HG03469 (cell line): ENCODE results near the gene DGLUCY.
A peak's percentile ranks its signal among the peaks of the same experiment; 100 is the strongest.
"Not testable (repeated sequence)": the region's sequence is repeated elsewhere in the genome, so short reads cannot be mapped to it uniquely, and the experiment has no call there.

Experiments used
- ATAC-seq: cut with Tn5 transposase; IDR thresholded peaks from one replicate; pipeline ENCODE4 v1.9.1; 2021; ENCODE audit warnings: mild to moderate bottlenecking, moderate library complexity, moderate number of reproducible peaks; ENCODE audit not compliant: unreplicated experiment

The DGLUCY gene

GRCh38 chr14:91202234-91202974, 88.5 kb downstream of the DGLUCY start:
- ATAC-seq = no peak

GRCh38 chr14:91204657-91205056, 90.8 kb downstream of the DGLUCY start:
- ATAC-seq = no peak

GRCh38 chr14:91205459-91205858, 91.6 kb downstream of the DGLUCY start:
- ATAC-seq = no peak

DNA sequence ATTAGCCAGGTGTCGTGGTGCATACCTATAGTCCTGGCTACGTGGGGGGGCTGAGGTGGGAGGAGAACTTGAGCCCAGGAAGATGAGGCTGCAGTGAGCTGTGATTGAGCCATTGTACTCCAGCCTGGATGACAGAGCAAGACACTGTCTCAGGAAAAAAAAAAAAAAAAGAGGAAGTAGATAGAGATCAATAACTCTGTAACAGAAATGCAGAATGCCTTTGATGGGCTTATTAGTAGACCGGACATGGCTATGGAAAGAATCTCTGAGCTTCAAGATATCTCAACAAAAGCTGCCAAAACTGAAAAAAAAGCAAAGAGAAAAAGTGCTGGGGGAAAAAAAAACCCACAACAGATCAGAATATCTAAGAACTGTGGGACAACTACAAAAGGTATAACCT, 93.1 kb downstream of the DGLUCY start:
- ATAC-seq = no peak

DNA sequence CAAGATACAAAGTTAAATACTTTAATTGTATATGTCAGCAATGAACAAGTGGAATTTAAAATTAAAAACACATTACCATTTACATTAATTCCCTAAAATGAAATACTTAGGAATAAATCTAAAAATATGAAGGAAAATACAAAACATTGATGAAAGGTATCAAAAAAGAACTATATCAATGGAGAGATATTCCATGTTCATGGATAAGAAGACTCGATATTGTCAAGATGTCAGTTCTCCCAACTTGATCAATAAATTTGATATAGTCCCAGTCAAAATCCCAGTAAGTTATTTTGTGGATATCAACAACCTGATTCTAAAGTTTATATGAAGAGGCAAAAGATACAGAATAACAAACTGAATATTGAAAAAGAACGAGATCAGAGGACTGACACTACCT, 97.1 kb downstream of the DGLUCY start:
- no peak for ATAC-seq

- no peak for ATAC-seq
Measured at GRCh38 chr14:91214306-91214705, 100.4 kb downstream of the DGLUCY start.

- no peak for ATAC-seq
Measured at GRCh38 chr14:91215381-91215780, 101.5 kb downstream of the DGLUCY start.

GRCh38 chr14:91216731-91217226, 102.9 kb downstream of the DGLUCY start:
- ATAC-seq = no peak

- ATAC-seq = no peak
Measured at GRCh38 chr14:91218014-91218413, 104.1 kb downstream of the DGLUCY start.

DNA sequence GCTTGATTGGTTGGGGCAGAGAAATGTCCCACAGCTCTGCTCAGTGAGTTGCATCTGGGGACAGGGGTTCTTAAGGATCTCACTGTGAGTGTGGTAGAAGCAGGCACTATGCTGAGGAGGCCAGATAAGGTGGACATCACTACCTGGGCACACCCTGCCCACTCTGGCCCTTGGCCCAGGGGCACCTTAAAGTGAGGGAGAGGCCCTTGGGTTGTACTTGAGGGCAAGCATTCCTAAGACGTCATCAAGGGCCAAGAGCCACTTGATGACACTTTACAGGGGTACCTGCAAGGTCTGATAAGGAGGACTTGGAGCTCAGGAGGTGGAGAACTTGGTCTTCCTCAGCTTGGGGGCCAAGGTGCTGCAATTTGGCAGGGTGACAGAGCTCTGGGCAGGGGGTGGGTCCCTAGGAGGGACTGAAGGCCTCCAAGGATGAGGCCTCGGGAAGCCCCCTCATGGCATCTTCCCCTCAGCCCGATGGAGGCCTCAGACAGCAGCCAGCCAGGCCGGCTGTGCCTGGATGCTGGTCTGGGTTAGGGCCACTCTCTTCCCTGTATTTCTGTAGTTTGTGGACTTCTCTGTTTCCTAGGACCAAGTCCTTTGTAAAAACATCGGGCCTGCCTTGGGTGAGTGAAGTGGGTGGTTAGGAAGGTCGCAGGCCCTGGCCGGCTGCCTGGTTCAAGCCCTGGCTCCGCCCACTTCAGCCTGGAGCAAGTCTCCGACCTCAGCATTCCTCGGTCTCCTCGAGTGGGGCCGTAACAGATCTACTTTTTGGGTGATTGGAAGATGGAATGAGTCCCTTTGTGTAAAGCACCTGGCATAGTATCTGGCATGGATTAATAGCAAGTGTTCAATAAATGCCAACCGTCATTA, 105.9 kb downstream of the DGLUCY start:
- ATAC-seq = no peak

DNA sequence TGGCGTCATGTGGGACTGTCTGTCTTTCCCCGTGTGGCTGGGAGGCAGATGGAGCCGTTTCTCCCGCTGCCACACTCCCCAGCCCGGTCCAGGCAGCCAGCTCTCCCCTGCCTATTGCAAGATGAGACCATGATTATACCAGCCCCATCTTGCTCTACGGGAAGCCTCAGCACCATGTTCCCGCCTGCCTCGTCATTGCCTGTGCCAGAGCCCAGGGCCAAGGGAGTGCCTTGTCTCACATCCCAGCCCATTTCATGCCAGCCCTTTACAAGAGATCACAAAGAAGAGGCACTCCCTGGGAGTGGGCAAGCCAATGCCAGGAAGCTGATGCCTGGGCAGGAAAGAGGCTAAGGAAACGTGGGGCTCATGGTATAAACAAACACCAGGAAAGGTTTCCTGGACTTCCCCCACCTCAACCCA, 106.7 kb downstream of the DGLUCY start:
- no peak for ATAC-seq

- no peak for ATAC-seq
Measured at GRCh38 chr14:91221270-91221669, 107.4 kb downstream of the DGLUCY start.

- no peak for ATAC-seq
Measured at GRCh38 chr14:91223028-91223783, 109.3 kb downstream of the DGLUCY start.

DNA sequence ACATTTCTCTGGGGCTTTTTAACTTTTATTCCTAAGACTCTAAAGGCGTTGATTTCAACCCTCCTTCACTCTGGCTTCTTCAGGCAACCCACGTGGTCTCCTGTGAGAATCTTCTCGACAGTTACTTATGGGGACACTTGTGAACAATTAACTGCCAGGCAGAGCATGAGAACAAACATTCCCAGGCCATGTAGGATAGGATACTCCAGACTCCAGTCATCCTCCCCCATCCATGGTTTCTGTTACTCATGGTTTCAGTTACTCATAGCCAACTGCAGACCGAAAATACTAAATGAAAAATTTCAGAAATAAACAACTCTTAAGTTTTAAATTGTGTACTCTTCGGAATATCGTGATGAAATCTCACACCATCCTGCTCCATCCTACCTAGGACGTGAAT, 111.2 kb downstream of the DGLUCY start:
- ATAC-seq = no peak

GRCh38 chr14:91226360-91226759, 112.5 kb downstream of the DGLUCY start:
- ATAC-seq = not testable (repeated sequence)

- ATAC-seq = no peak
Measured at GRCh38 chr14:91227183-91227628, 113.3 kb downstream of the DGLUCY start.

GRCh38 chr14:91228112-91229004, 114.5 kb downstream of the DGLUCY start:
- peak; percentile 70 for ATAC-seq

DNA sequence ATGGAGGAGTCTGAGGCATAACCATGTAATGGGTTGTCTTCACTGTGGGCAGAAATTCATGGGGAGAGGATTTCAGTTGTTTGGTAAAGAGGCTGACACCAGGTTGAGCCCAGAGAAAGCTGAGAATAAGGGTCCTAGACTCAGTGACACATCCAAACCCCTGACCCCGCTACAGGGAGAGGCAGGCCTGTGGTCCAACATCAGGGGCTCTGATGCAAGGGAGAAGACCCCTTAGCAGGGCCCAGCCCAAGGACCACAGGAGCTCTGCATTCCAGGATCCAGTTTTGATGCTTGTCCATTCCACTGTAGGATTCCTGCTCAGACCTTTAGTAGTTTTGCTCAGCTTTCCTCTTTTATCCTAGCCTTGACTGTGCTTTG, 115.1 kb downstream of the DGLUCY start:
- no peak for ATAC-seq

- peak; percentile 64 for ATAC-seq
Measured at GRCh38 chr14:91229743-91230200, 115.9 kb downstream of the DGLUCY start.
